Left ventricle myocardium inferior (tissue), 1 donor: ENCODE measurements around the gene NUP210L. TPM values are rescaled to one million over a fixed set of nuclear protein-coding genes. Genes with fewer than 3 reads are reported as not detected.

Experiments used
- DNase-seq: peaks from one replicate; pipeline ENCODE4 v3.0.0-alpha.2; 2020
- H3K27ac ChIP-seq: fragments of 200-600 bp; replicated peaks from 2 replicates; pipeline ENCODE4 v1.8.0; 2021
- H3K27me3 ChIP-seq: fragments of 200-600 bp; 2 replicates; pipeline ENCODE4 v1.8.0; 2021; ENCODE audit warnings: low read depth
- H3K36me3 ChIP-seq: fragments of 200-600 bp; 2 replicates; pipeline ENCODE4 v1.8.0; 2021
- H3K4me1 ChIP-seq: fragments of 200-600 bp; 2 replicates; pipeline ENCODE4 v1.8.0; 2021
- H3K4me3 ChIP-seq: fragments of 200-600 bp; 2 replicates; pipeline ENCODE4 v1.8.0; 2021; ENCODE audit warnings: mild to moderate bottlenecking, moderate library complexity
- H3K9me3 ChIP-seq: fragments of 200-600 bp; replicated peaks from 2 replicates; pipeline ENCODE4 v1.8.0; 2021
- CTCF ChIP-seq: fragments of 200-600 bp; IDR thresholded peaks from 2 replicates; pipeline ENCODE4 v1.8.0; 2021; ENCODE audit warnings: antibody characterized with exemption, mild to moderate bottlenecking, borderline replicate concordance
- intact Hi-C: fragments of 100-400 bp; cut with micrococcal nuclease; formaldehyde crosslinking; loops from one replicate; pipeline ENCODE4 v1.11.0; 2022
- long read RNA-seq: library from polyadenylated mRNA; unstranded; transcript quantifications from one replicate; pipeline ENCODE4 v2.0.0, GENCODE V29; 2021
- total RNA-seq: library from RNA; stranded (reverse); fragmentation: NEBNext Ultra II Directional; extraction: Animal tissue kit (Norgen Biotek cat#: 25700); gene quantifications from one replicate; pipeline ENCODE4 v1.2.1, GENCODE V29; 2021
- donor health status: DM: no; HTN: yes; CAD: no; lungs with severe emphysema.

The NUP210L gene
- total RNA-seq, result 0.30 TPM
- long read RNA-seq, partial matches to known transcripts, result 0 of 1 reads
- long read RNA-seq, other reads (novel, unspliced or antisense), result 1 of 1 reads

GRCh38 chr1:154154534-154155191, at the start of gene NUP210L:
Gene NUP210L (minus strand): TSS chr1:154155073.
- Histone ChIP-seq H3K4me1 (peaks cover 51% of the 10 kb centered on the region), H3K27ac (peak within 1 kb of the TSS; percentile 85), H3K27me3 (no peaks in the 10 kb centered on the region), H3K9me3 (peaks cover 3% of the 10 kb centered on the region), H3K4me3 (peak within 1 kb of the TSS; percentile 68), H3K36me3 (peaks cover 34% of the 10 kb centered on the region)
- DNase-seq, result peak; percentile 92
- TF ChIP-seq CTCF, result no peak
- intact Hi-C loops, result no loop called here

- H3K27me3 ChIP-seq, result no peaks in the 10 kb centered on the region
- H3K4me1 ChIP-seq, result peaks cover 5% of the 10 kb centered on the region
- no peak for DNase-seq
- no peak overlapping the region for H3K27ac ChIP-seq
- intact Hi-C loops, result no loop called here
- TF ChIP-seq CTCF, result no peak
- no peaks in the 10 kb centered on the region for H3K9me3 ChIP-seq
- H3K4me3 ChIP-seq, result no peak overlapping the region
- no peaks in the 10 kb centered on the region for H3K36me3 ChIP-seq
These were observed 44.6 kb upstream of the NUP210L start for GRCh38 chr1:154199563-154199879.

- Histone ChIP-seq H3K36me3 (no peaks in the 10 kb centered on the region), H3K27me3 (no peaks in the 10 kb centered on the region), H3K27ac (no peak overlapping the region), H3K4me1 (peaks cover 5% of the 10 kb centered on the region), H3K9me3 (no peaks in the 10 kb centered on the region), H3K4me3 (no peak overlapping the region)
- no peak for DNase-seq
- intact Hi-C loops, result no loop called here
- TF ChIP-seq CTCF, result peak; percentile 67
These were observed 44.1 kb upstream of the NUP210L start for GRCh38 chr1:154198756-154199562.

- peaks cover 6% of the 10 kb centered on the region for H3K4me1 ChIP-seq
- H3K27me3 ChIP-seq, result no peaks in the 10 kb centered on the region
- no peaks in the 10 kb centered on the region for H3K9me3 ChIP-seq
- intact Hi-C loops, result no loop called here
- no peaks in the 10 kb centered on the region for H3K36me3 ChIP-seq
- no peak overlapping the region for H3K4me3 ChIP-seq
- no peak for TF ChIP-seq CTCF
- no peak for DNase-seq
- no peak overlapping the region for H3K27ac ChIP-seq
These were observed 38.9 kb upstream of the NUP210L start for GRCh38 chr1:154193821-154194220.

GRCh38 chr1:154192476-154192875, 37.6 kb upstream of the NUP210L start:
- no peak for DNase-seq
- H3K4me3 ChIP-seq, result no peak overlapping the region
- no peaks in the 10 kb centered on the region for H3K27me3 ChIP-seq
- no peaks in the 10 kb centered on the region for H3K36me3 ChIP-seq
- intact Hi-C loops, result no loop called here
- no peak overlapping the region for H3K27ac ChIP-seq
- peaks cover 6% of the 10 kb centered on the region for H3K4me1 ChIP-seq
- H3K9me3 ChIP-seq, result no peaks in the 10 kb centered on the region
- no peak for TF ChIP-seq CTCF
